ENCODE measurements around the gene HSPA8.

DNA sequence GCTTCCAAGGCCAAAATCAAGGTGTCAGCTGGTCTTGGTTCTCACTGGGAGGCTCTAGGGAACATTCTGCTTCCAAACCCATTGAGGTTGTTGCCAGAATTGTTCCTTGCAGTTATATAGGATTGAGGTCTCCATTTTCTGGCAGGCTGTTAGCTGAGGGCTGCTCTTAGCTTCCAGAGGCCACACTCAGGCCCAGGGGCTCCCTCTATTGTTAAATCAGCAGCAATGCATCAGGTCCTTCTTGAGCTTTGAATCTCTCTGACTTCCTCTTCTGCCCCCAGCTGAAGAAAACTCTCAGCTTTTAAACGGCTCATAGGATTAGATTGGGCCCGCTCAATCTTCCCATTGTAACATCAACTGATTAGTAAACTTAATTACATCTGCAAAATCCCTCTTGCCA is 41.0 kb downstream of the HSPA8 start:
- TF ChIP-seq, protein P1, sequence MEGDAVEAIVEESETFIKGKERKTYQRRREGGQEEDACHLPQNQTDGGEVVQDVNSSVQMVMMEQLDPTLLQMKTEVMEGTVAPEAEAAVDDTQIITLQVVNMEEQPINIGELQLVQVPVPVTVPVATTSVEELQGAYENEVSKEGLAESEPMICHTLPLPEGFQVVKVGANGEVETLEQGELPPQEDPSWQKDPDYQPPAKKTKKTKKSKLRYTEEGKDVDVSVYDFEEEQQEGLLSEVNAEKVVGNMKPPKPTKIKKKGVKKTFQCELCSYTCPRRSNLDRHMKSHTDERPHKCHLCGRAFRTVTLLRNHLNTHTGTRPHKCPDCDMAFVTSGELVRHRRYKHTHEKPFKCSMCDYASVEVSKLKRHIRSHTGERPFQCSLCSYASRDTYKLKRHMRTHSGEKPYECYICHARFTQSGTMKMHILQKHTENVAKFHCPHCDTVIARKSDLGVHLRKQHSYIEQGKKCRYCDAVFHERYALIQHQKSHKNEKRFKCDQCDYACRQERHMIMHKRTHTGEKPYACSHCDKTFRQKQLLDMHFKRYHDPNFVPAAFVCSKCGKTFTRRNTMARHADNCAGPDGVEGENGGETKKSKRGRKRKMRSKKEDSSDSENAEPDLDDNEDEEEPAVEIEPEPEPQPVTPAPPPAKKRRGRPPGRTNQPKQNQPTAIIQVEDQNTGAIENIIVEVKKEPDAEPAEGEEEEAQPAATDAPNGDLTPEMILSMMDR (IDR thresholded peaks at IDR 0.05): peak in 3 of 7 experiments; percentile 10 to 27 (median 17)
- TF ChIP-seq POLR2A (IDR thresholded peaks at IDR 0.05): no peak
